Activated T-cell treated with anti-CD3 and anti-CD28 coated beads for 48 hours (primary cell): ENCODE data around the gene KCNQ5.
A peak's percentile ranks its signal among the peaks of the same experiment; 100 is the strongest.
"Not testable (repeated sequence)": the region's sequence is repeated elsewhere in the genome, so short reads cannot be mapped to it uniquely, and the experiment has no call there.

Experiments used
- DNase-seq: peaks from one replicate; pipeline ENCODE4 v3.0.0-alpha.2; 2020; ENCODE audit warnings: low read depth

Gene KCNQ5

GRCh38 chr6:72621291-72622093 lies at the start of gene KCNQ5:
TSS of gene KCNQ5 (plus strand) at chr6:72622064.
- peak; percentile 21 for DNase-seq

GRCh38 chr6:72579865-72580264 lies 42.0 kb upstream of the KCNQ5 start:
- DNase-seq, result no peak

- no peak for DNase-seq
These were observed 41.5 kb upstream of the KCNQ5 start for GRCh38 chr6:72580281-72580940.

- DNase-seq, result not testable (repeated sequence)
These were observed 40.9 kb upstream of the KCNQ5 start for GRCh38 chr6:72580950-72581349.

- DNase-seq, result no peak
These were observed 33.7 kb upstream of the KCNQ5 start for GRCh38 chr6:72588155-72588554.

- DNase-seq, result no peak
These were observed 32.8 kb upstream of the KCNQ5 start for GRCh38 chr6:72589096-72589495.

- DNase-seq, result no peak
These were observed 26.1 kb upstream of the KCNQ5 start for GRCh38 chr6:72595812-72596211.

DNA sequence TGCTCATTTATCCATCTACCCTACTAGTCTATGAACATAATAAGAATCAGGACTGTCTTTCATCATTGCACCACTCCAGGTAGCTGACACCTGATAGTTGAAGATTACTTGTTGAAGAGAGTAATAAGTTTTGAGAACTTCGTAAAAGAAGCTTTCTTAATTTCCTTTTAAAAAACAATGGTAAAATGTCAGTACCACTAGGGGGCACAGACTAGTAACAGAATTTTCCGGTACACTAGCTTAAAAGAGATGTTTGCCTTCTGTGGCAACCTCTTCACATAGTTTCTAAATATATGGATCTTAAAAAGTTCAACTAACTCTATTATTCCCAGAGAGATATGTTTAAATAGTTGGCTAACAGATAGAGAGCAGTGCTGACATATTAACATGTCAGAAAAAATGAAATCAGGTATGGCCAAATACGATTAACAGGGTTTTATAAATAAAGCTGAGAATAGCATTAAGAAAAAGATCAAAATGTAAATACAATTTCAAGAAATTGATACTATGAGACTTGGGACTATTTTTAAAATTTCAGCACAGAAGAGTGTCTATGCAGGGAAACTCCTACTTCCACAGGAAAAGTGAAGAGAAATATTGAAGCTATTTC lies 5.4 kb upstream of the KCNQ5 start:
- no peak for DNase-seq

DNA sequence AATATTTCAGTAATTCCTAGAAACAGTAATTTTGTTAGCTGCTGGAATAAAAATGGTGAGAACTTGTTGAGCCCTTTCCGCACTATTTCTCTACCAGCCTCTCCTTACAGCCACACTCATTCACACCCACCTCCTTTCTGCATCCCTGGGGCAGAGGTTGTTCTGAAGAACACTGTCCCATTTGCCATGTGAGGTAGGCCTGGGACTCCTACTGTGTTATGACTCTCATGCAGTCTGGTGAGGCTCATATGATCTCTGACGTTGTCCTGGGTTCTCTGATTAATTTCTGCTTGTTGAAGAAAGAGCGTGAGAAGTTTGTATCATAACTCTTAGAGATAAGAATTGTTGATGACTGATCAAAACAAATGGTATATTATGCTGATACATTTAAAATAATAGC lies 4.1 kb upstream of the KCNQ5 start:
- DNase-seq, result no peak

- DNase-seq, result peak; percentile 76
These were observed 1.8 kb upstream of the KCNQ5 start for GRCh38 chr6:72619883-72620696.

- peak; percentile 12 for DNase-seq
These were observed 983 bp upstream of the KCNQ5 start for GRCh38 chr6:72620871-72621290.

DNA sequence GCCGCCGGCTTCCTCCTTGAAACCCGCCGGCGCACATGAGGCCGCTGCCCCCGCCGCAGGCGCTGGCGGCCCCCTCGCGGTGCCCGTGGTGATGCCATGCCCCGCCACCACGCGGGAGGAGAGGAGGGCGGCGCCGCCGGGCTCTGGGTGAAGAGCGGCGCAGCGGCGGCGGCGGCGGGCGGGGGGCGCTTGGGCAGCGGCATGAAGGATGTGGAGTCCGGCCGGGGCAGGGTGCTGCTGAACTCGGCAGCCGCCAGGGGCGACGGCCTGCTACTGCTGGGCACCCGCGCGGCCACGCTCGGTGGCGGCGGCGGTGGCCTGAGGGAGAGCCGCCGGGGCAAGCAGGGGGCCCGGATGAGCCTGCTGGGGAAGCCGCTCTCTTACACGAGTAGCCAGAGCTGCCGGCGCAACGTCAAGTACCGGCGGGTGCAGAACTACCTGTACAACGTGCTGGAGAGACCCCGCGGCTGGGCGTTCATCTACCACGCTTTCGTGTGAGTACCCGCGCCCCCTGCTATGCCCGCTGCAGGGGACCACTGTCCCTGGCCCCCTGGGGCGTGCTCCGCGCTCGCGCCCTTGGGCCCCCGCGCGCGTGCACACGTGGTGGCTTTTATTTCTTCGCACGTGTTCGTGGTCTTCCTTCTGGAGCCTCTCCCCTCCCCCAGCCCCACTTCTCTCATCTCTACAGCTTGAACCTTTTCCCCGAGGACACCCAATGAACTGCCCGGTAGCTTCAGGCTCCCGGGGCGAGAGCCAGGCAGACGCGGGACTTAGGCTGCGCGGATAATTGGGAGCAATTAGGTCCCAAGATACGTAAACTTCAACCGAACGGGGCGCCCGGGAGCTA lies 453 bp downstream of the KCNQ5 start:
- DNase-seq, result peak; percentile 60

DNA sequence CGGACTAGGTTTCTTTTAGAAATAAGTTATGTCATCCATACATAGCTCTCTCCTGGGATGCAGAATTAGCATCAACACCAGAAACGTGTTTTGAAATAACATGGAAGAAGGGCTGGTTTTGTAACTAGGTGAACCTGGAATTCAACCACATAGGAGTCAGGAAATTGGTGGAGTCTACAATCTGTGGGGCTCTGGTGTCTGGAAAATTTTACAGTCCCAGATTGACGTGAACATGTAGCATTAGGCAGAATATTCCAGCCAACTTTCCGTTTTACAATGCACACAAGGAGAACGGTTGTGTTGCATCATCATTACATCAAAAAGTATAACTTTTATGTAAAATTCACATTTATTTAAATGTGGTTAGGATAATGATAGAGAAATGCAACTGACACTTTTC lies 1.9 kb downstream of the KCNQ5 start:
- no peak for DNase-seq

DNA sequence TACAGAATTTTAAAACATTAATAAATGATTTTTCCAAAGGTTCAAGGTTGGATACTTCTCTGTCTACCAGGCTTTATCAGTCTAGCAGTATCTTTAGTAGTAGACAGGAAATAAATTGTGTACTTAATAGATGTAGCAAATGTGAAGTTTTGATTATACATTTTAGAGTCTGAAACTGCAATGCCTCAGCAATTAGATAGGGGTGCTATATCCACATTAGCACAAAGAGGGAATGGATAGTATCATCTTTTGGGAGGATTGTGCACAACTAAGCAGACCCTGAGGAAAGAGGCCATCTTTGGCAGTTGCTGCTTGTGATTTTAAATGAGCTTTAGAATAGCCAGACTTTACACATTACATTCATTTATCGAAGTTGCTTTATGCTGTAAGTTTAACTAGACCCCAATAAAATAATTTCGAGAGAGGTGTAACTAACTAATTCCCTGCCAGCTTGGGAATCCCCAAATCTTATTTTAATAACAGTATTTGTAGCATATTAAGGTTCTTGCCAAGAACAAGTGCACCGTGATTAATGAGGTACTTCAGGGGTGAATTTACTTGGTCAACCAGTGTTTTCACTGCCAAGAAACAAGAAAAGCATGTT lies 2.8 kb downstream of the KCNQ5 start:
- DNase-seq, result no peak

- no peak for DNase-seq
These were observed 4.3 kb downstream of the KCNQ5 start for GRCh38 chr6:72626126-72626525.

DNA sequence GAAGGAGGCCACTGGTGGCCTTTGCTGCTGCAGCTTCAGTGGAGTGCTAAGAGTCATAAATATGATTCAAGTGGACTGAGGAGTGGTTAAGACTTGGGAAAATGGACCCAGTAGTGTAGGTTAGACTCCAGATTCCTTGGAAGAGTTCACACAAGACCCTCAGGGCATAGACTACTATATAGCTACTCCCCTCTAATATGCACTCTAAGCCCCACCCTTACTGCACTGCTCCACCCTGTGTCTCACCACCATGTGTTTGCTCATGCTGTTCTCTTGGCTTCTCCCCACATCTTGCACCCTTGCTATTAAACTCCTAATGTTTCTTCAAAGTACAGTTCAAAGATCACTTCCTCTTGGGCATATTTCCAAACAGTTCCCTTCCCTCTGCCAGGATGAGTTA lies 5.7 kb downstream of the KCNQ5 start:
- no peak for DNase-seq

DNA sequence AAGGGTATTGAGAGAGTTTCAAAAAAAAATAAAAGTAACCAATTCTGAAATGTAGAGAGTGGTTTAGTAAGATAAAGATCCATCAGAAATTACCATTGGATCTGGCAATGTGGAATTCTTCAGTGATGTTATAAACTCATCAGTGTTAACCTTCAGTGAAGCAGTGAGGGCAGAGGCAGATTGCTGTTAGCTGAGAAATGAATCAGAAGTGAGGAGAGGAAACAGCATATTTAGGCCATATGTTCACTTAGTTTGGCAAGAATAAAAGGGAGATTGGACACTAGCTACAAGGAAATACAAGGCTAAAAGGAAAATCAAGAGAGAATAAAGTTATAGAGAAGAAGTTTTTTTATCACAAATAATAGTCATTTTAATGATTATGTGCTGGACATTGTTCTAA lies 9.6 kb downstream of the KCNQ5 start:
- DNase-seq, result no peak

DNA sequence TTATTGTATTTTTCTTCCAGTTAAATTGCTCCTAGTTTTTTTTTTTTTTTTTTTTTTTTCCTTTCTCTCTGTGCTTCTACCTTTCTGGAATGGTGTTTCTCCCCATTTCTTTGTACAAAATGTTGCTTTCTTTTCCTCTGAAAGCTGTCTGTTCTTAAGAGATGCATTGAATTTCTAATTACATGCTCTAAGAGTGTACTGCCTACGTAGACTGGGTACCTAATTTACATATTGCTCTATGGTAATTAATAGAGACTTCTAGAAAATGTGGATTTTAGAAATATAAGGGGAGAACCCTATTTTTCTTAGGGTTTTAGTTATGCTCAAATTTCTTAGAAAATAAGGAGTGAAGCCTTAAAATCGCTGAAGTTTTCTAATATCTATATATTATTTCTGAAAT lies 13.8 kb downstream of the KCNQ5 start:
- no peak for DNase-seq

- DNase-seq, result no peak
These were observed 14.4 kb downstream of the KCNQ5 start for GRCh38 chr6:72636215-72636614.

DNA sequence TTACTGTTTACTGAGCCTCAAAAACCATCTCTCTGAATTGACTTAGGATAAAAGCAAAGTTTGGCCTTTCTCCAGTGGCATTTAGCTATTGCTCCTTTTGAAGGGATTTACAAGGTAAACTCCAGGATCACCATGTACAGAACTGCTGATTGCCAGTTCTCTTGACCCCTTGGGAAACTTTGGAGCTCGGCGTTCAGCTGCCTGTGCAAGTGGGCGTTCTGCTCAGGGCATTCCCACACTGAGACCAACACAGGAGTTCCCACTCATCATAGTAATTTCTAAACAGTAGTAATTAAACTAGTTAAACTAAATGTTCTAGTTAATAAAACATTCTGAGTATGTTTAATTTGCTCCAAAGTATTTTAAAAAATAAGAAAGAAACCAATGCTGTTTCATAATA lies 14.9 kb downstream of the KCNQ5 start:
- no peak for DNase-seq
